OCI-LY3 (cell line): ENCODE measurements around the gene CRYBG1.
A peak's percentile ranks its signal among the peaks of the same experiment; 100 is the strongest.

Source experiments
- H2AFZ ChIP-seq: fragments of 200-600, 300-600 bp; shearing (Covaris generic); 2 replicates; pipeline ENCODE4 v1.6.0; 2014; ENCODE audit warnings: antibody characterized with exemption, low read depth, low read length
- H3K27ac ChIP-seq: fragments of 200-600, 300-600 bp; sonication (generic); 2 replicates; pipeline ENCODE4 v1.5.1; 2014; ENCODE audit warnings: mild to moderate bottlenecking, low read length, moderate library complexity, mixed read lengths
- H3K27me3 ChIP-seq: fragments of 200-600, 300-600 bp; sonication (generic); 2 replicates; pipeline ENCODE4 v1.6.1; 2014; ENCODE audit warnings: low read depth, low read length, mixed read lengths
- H3K36me3 ChIP-seq: fragments of 200-600, 300-600 bp; sonication (generic); replicated peaks from 2 replicates; pipeline ENCODE3; 2014; ENCODE audit warnings: low read depth, low read length, mixed read lengths
- H3K4me1 ChIP-seq: fragments of 300-600, 200-600 bp; sonication (generic); 2 replicates; pipeline ENCODE4 v1.6.1; 2014; ENCODE audit warnings: low read length, mixed read lengths
- H3K4me2 ChIP-seq: fragments of 200-600, 300-600 bp; sonication (generic); 2 replicates; pipeline ENCODE4 v1.6.1; 2014; ENCODE audit warnings: low read length, mixed read lengths
- H3K4me3 ChIP-seq: fragments of 300-600, 200-600 bp; sonication (generic); 2 replicates; pipeline ENCODE4 v1.5.1; 2014; ENCODE audit warnings: antibody characterized with exemption, mild to moderate bottlenecking, low read length, moderate library complexity
- H3K79me2 ChIP-seq: fragments of 300-600, 200-600 bp; shearing (Covaris generic); 2 replicates; pipeline ENCODE4 v1.6.1; 2014; ENCODE audit warnings: mild to moderate bottlenecking, low read length, mixed read lengths
- H3K9ac ChIP-seq: fragments of 300-600, 200-600 bp; shearing (Covaris generic); 2 replicates; pipeline ENCODE4 v1.6.0; 2014; ENCODE audit warnings: mild to moderate bottlenecking, low read length, moderate library complexity
- H3K9me3 ChIP-seq: fragments of 200-600, 300-600 bp; shearing (Covaris generic); 2 replicates; pipeline ENCODE4 v1.6.1; 2014; ENCODE audit warnings: low read length, mixed read lengths; ENCODE audit not compliant: insufficient read depth
- H4K20me1 ChIP-seq: fragments of 200-600, 300-600 bp; sonication (generic); 2 replicates; pipeline ENCODE4 v1.6.1; 2016; ENCODE audit warnings: low read length, mixed read lengths; ENCODE audit not compliant: insufficient read depth
- CTCF ChIP-seq: fragments of 200-600, 300-600 bp; sonication (generic); IDR thresholded peaks from 2 replicates; pipeline ENCODE4 v1.5.1; 2014; ENCODE audit warnings: antibody characterized with exemption, low read length, low read depth
- EZH2phosphoT487 ChIP-seq: fragments of 200-600 bp; shearing (Covaris generic); IDR thresholded peaks from 2 replicates; pipeline ENCODE4 v1.6.1; 2018; ENCODE audit warnings: antibody characterized with exemption, mixed run types, low read depth

Gene CRYBG1

GRCh38 chr6:106445508-106445878 lies 85.0 kb downstream of the CRYBG1 start:
- H3K27ac ChIP-seq = no peak overlapping the region
- no peaks in the 10 kb centered on the region for H3K79me2 ChIP-seq
- no peaks in the 10 kb centered on the region for H4K20me1 ChIP-seq
- H3K9me3 ChIP-seq = no peaks in the 10 kb centered on the region
- H3K27me3 ChIP-seq = peaks cover 26% of the 10 kb centered on the region
- no peak overlapping the region for H3K9ac ChIP-seq
- H3K4me2 ChIP-seq = no peak overlapping the region
- H2AFZ ChIP-seq = no peak overlapping the region
- no peak for TF ChIP-seq CTCF
- TF ChIP-seq EZH2phosphoT487 = no peak
- H3K36me3 ChIP-seq = no peaks in the 10 kb centered on the region
- peaks cover 13% of the 10 kb centered on the region for H3K4me1 ChIP-seq
- no peak overlapping the region for H3K4me3 ChIP-seq

GRCh38 chr6:106446287-106446885 lies 85.9 kb downstream of the CRYBG1 start:
- Histone ChIP-seq H3K4me3 (no peak overlapping the region), H4K20me1 (no peaks in the 10 kb centered on the region), H3K79me2 (no peaks in the 10 kb centered on the region), H3K27me3 (peaks cover 18% of the 10 kb centered on the region), H3K9ac (no peak overlapping the region), H2AFZ (no peak overlapping the region), H3K9me3 (no peaks in the 10 kb centered on the region), H3K4me1 (peaks cover 13% of the 10 kb centered on the region), H3K4me2 (no peak overlapping the region), H3K27ac (no peak overlapping the region), H3K36me3 (no peaks in the 10 kb centered on the region)
- TF ChIP-seq EZH2phosphoT487 = no peak
- TF ChIP-seq CTCF = peak; percentile 55

- no peak for TF ChIP-seq EZH2phosphoT487
- no peak for TF ChIP-seq CTCF
- Histone ChIP-seq H3K4me3 (no peak overlapping the region), H3K27me3 (peaks cover 14% of the 10 kb centered on the region), H2AFZ (no peak overlapping the region), H3K79me2 (no peaks in the 10 kb centered on the region), H3K4me2 (no peak overlapping the region), H3K27ac (no peak overlapping the region), H3K9me3 (no peaks in the 10 kb centered on the region), H3K9ac (no peak overlapping the region), H3K4me1 (peaks cover 13% of the 10 kb centered on the region), H4K20me1 (no peaks in the 10 kb centered on the region), H3K36me3 (no peaks in the 10 kb centered on the region)
Measured at GRCh38 chr6:106446983-106447382, 86.5 kb downstream of the CRYBG1 start.

GRCh38 chr6:106448000-106448426 lies 87.5 kb downstream of the CRYBG1 start:
- Histone ChIP-seq H4K20me1 (no peaks in the 10 kb centered on the region), H2AFZ (peak overlapping the region; percentile 96), H3K9me3 (no peaks in the 10 kb centered on the region), H3K36me3 (no peaks in the 10 kb centered on the region), H3K79me2 (no peaks in the 10 kb centered on the region), H3K4me1 (peaks cover 13% of the 10 kb centered on the region), H3K4me3 (no peak overlapping the region), H3K27me3 (peaks cover 4% of the 10 kb centered on the region), H3K27ac (no peak overlapping the region), H3K9ac (peak overlapping the region; percentile 12; the same call in 1 of the 2 replicates), H3K4me2 (peak overlapping the region; percentile 33)
- no peak for TF ChIP-seq EZH2phosphoT487
- no peak for TF ChIP-seq CTCF
